Peyer's patch (tissue), 4 donors: ENCODE data around the gene PDXP. TPM values are rescaled to one million over a fixed set of nuclear protein-coding genes. Genes with fewer than 3 reads are reported as not detected.

Experiments
- DNase-seq, 3 donors: peaks; one replicate each; pipeline ENCODE4 v3.0.0-alpha.2; 2017 to 2019
- H3K27ac ChIP-seq, 4 donors: fragments of 200-600 bp; sonication (generic); one replicate each; pipeline ENCODE4 v1.5.1; 2016 to 2019
- H3K27me3 ChIP-seq, 2 donors: fragments of 200-600 bp; sonication (generic); one replicate each; pipeline ENCODE4 v1.5.1; 2019
- H3K36me3 ChIP-seq, 3 donors: fragments of 200-600 bp; sonication (generic); one replicate each; pipeline ENCODE4 v1.5.1; 2016 to 2019
- H3K4me1 ChIP-seq, 4 donors: fragments of 200-600 bp; sonication (generic); one replicate each; pipeline ENCODE4 v1.5.1; 2016 to 2019
- H3K4me3 ChIP-seq, 4 donors: fragments of 200-600 bp; sonication (generic); 1 replicate in 3 of 4; 2 replicates in 1 of 4; pipeline ENCODE4 v1.5.1; 2016 to 2019; ENCODE audit warnings: mild to moderate bottlenecking in 1 of 4
- H3K9me3 ChIP-seq, 4 donors: fragments of 200-600 bp; sonication (generic); one replicate each; pipeline ENCODE4 v1.5.1; 2016 to 2019; ENCODE audit warnings: mild to moderate bottlenecking in 1 of 4
- POLR2A ChIP-seq, 2 donors: fragments of 450-650 bp; IDR thresholded peaks; one replicate each; pipeline ENCODE4 v1.5.1; 2017; ENCODE audit warnings: antibody characterized with exemption in 2 of 2, mild to moderate bottlenecking in 2 of 2, moderate library complexity in 2 of 2
- total RNA-seq, 4 donors: library from RNA; depleted of rRNA; stranded (reverse); fragments of >200 nt; gene quantifications; one replicate each; pipeline ENCODE4 v1.1.0, GENCODE V29; 2016
- TF ChIP-seq, protein P1 (sequence below), 6 experiments: fragments of 450-650 bp in 4 of 6; fragments of 200-600 bp in 2 of 6; sonication (generic) in 1 of 6; IDR thresholded peaks; one replicate each; pipeline ENCODE4 v1.5.1; 2017 to 2019; ENCODE audit warnings: antibody characterized with exemption in 6 of 6, mild to moderate bottlenecking in 3 of 6, moderate library complexity in 1 of 6

PDXP gene
- total RNA-seq, 4 donors from 2014 or later, result 19.0 to 146 (median 111) TPM

DNA sequence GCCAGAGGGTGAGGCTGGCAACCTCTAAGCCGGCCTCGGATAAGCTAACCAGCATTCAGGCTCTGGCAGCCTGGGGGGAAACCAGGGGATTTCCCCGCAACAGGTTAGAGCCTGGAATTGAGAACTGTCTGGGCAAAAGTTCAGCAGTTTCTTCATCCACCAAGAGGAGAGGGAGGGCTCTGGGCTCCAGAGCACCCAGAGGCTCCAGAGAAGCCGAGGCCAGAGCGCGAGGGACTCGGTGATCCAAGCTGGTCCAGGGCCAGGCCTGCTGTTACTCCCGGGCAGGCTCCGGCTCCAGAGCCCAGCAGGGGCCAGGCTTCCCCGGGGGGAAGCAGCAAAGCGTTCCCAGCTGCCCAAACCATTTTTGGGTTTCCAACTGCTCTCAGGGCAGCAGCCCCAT is 32.4 kb upstream of the PDXP start:
- Histone ChIP-seq H3K9me3 (no peaks in the 10 kb centered on the region), H3K4me1 (peaks cover 3 to 41% (median 33%) of the 10 kb centered on the region in 4 donors), H3K36me3 (peaks cover 0 to 61% (median 0%) of the 10 kb centered on the region in 3 donors), H3K27me3 (no peaks in the 10 kb centered on the region), H3K27ac (peak overlapping the region; percentile 33 to 80 (median 62)), H3K4me3 (no peak overlapping the region)
- peak in 1 of 3 donors; percentile 55 for DNase-seq
- no peak for TF ChIP-seq POLR2A (IDR thresholded peaks at IDR 0.05)
- TF ChIP-seq, protein P1, sequence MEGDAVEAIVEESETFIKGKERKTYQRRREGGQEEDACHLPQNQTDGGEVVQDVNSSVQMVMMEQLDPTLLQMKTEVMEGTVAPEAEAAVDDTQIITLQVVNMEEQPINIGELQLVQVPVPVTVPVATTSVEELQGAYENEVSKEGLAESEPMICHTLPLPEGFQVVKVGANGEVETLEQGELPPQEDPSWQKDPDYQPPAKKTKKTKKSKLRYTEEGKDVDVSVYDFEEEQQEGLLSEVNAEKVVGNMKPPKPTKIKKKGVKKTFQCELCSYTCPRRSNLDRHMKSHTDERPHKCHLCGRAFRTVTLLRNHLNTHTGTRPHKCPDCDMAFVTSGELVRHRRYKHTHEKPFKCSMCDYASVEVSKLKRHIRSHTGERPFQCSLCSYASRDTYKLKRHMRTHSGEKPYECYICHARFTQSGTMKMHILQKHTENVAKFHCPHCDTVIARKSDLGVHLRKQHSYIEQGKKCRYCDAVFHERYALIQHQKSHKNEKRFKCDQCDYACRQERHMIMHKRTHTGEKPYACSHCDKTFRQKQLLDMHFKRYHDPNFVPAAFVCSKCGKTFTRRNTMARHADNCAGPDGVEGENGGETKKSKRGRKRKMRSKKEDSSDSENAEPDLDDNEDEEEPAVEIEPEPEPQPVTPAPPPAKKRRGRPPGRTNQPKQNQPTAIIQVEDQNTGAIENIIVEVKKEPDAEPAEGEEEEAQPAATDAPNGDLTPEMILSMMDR (IDR thresholded peaks at IDR 0.05), result no peak

DNA sequence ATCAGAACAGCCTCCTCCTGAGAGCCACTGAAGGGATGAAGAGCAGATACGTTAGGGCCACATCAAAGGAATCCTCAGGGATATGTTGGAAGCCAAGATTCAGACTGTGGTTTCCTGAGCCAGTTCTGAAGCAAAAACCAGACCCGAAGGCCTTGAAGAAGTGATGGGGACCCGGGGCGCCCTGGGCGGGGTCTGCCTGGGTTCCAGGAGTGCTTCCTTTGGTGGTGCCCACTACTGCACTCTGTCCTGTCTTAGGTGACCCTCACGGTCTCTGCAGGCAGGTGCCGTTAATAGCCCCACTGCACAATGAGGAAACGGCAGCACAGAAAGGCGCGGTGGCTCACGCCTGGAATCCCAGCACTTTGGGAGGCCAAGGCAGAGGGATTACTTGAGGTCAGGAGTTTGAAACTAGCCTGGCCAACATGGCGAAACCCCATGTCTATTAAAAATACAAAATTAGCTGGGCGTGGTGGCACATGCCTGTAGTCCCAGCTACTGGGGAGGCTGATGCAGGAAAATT is 31.9 kb upstream of the PDXP start:
- Histone ChIP-seq H3K4me1 (peaks cover 3 to 41% (median 33%) of the 10 kb centered on the region in 4 donors), H3K27ac (peak overlapping the region; percentile 33 to 80 (median 62)), H3K9me3 (no peaks in the 10 kb centered on the region), H3K4me3 (no peak overlapping the region), H3K27me3 (no peaks in the 10 kb centered on the region), H3K36me3 (peaks cover 0 to 60% (median 0%) of the 10 kb centered on the region in 3 donors)
- DNase-seq, result peak in 1 of 3 donors; percentile 45
- no peak for TF ChIP-seq POLR2A (IDR thresholded peaks at IDR 0.05)
- TF ChIP-seq, protein P1 (IDR thresholded peaks at IDR 0.05), result no peak

DNA sequence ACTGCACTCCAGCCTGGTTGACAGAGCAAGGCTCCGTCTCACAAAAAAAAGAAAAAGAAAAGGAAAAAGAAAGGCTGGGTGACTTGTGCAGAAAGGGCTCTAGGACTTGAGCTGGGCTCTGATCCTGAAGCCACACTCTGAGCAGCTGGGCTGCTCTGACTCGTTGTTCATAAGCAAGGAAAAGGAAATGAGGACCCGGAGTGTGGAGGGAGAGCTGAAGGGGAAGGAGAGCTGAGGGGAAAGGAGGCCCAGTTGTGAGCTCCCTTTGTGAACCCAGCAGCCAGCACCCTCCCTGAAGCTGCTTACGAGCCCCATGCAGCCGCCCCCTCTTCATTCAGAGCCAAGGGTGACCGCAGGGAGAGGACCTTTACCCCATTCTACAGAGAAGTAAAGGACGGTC is 31.4 kb upstream of the PDXP start:
- H3K27me3 ChIP-seq, result no peaks in the 10 kb centered on the region
- peaks cover 3 to 41% (median 33%) of the 10 kb centered on the region in 4 donors for H3K4me1 ChIP-seq
- TF ChIP-seq POLR2A (IDR thresholded peaks at IDR 0.05), result no peak
- TF ChIP-seq, protein P1 (IDR thresholded peaks at IDR 0.05), result no peak
- peaks cover 0 to 60% (median 0%) of the 10 kb centered on the region in 3 donors for H3K36me3 ChIP-seq
- peak in 1 of 3 donors; percentile 43 for DNase-seq
- H3K4me3 ChIP-seq, result no peak overlapping the region
- peak overlapping the region; percentile 62 to 80 (median 68) for H3K27ac ChIP-seq
- H3K9me3 ChIP-seq, result no peaks in the 10 kb centered on the region

DNA sequence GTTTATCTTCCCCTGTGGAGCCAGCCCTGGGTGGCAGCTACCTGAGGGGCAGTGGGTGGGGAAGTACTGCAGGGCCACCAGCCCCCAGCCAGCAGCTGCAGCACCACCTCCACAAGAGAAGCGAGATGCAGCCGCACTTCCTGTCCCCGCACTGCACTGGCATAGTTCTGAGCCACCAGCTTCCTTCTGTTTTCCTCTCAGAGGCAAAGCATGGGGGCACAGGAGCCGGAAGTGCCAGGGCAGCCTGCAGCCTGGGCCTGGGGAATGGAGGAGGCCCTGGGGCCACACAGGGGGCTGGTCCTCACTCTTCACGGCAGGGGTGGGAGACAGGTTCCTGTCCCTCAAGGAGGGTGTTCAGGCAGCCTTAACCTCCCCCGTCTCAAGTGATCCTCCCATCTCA is 31.0 kb upstream of the PDXP start:
- peak in 2 of 3 donors; percentile 85 to 86 for DNase-seq
- peak overlapping the region; percentile 62 to 80 (median 68) for H3K27ac ChIP-seq
- no peaks in the 10 kb centered on the region for H3K27me3 ChIP-seq
- TF ChIP-seq, protein P1 (IDR thresholded peaks at IDR 0.05), result peak in 1 of 6 experiments; percentile 4
- no peak for TF ChIP-seq POLR2A (IDR thresholded peaks at IDR 0.05)
- H3K4me1 ChIP-seq, result peaks cover 3 to 43% (median 35%) of the 10 kb centered on the region in 4 donors
- H3K36me3 ChIP-seq, result peaks cover 0 to 60% (median 0%) of the 10 kb centered on the region in 3 donors
- no peak overlapping the region for H3K4me3 ChIP-seq
- H3K9me3 ChIP-seq, result no peaks in the 10 kb centered on the region

DNA sequence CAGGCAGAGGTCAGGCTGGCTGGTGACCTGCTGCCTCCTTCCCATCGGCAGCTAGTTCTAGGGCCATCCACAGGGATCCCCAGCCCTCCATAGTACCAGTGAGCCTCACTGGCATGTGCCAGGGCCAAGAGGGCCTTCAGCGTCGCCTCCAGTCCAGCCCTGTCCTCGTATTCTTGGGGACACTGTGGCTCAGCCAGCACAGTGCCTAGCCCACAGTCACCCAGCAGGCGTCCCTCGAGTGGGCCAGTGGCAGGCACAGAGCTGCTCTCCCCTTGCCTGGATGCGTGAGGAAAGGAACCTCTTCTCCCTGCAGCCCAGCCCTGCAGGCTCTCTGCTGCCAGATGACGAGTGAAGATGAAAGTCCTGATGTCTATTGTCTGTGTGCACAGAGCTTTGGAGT is 29.7 kb upstream of the PDXP start:
- H3K27ac ChIP-seq, result peak overlapping the region in 2 of 4 donors; percentile 62 to 80
- no peak overlapping the region for H3K4me3 ChIP-seq
- H3K9me3 ChIP-seq, result no peaks in the 10 kb centered on the region
- peaks cover 0 to 57% (median 0%) of the 10 kb centered on the region in 3 donors for H3K36me3 ChIP-seq
- H3K4me1 ChIP-seq, result peaks cover 6 to 49% (median 43%) of the 10 kb centered on the region in 4 donors
- TF ChIP-seq, protein P1 (IDR thresholded peaks at IDR 0.05), result no peak
- TF ChIP-seq POLR2A (IDR thresholded peaks at IDR 0.05), result no peak
- H3K27me3 ChIP-seq, result no peaks in the 10 kb centered on the region
- DNase-seq, result no peak
